HuH-7.5 (cell line): ENCODE measurements around the gene ARHGEF10L.
"Not testable (repeated sequence)": the region's sequence is repeated elsewhere in the genome, so short reads cannot be mapped to it uniquely, and the experiment has no call there.

Experiments
- DNase-seq: peaks from one replicate; pipeline ENCODE4 v3.0.0; 2011; ENCODE audit warnings: low spot score

ARHGEF10L gene

DNA sequence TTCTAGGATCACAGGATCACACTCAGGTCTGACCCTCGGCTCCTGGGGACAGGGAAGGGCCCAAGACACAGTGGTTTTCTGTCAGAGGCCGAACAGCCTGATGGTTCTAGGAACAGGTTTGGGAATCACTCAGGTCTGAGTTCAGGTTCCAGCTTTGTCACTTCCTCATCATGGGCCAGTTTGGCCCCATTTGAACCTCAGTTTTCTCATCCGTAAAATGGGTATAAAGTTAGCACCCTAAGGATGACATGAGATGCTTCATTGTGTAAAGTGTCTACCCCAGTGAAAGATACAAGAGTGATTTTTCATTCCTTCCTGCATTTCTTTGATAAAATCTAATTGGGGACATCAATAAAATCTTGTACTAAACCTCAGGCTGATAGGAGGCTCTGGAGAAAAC, 204.4 kb downstream of the ARHGEF10L start:
- no peak for DNase-seq

DNA sequence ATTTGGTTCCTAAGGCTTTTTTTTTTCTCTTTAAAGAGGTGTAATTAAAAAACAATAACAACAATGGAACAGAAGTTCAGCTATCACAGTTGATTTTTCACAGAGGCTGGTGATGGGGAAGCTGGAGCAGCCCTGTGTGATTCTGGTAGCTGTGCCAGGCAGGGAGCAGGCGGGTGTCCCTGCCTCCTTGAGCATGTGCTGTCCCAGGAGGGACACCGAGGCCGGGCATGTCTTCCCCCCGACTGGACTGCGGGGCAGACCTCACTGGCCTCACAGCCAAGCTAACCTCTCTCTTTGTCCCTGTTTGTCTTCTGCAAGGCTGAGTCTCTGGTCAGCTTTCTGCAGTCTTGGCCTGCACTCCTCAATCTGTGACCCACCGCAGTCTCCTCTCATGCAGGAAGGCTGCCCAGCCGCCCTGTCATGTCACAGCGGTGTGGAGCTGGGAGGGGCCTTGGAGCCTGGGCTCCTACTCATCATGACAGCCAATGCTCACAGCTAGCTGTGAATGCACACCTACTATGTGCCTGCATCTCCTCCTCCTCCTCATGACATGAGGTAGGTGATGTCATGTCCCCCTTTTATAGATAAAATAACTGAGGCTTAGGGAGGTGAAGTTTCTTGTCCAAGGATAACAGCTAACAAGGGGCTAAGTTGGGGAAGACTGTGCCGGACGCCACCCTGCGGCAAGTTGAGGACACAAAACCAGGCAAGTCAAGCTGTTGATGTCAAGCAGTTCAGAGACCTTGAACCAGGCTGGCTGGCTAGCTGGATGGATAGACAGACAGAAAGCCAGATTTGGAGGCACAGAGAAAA, 205.4 kb downstream of the ARHGEF10L start:
- no peak for DNase-seq

DNA sequence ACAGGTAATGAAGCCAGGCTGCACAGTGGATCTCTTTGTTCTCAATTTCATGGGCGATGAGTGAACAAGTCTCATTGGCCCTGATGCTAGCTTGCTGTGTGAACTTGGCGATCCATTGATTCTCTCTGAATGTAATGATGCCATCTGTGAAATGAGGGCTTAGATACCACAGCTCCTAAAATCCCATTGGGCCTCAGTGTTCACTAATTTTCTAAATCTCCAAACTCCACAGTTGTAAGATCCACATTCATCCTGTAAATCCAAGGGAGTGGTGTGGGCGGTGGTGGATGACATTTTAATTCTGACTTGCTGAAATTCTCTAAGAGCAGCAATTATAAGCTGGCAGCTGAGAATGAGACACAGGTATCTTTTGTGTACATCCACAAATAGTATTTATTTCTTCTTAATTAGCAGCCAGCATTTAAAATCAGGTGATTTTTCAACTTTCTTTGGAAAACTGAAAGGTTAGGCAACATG, 206.0 kb downstream of the ARHGEF10L start:
- no peak for DNase-seq

DNA sequence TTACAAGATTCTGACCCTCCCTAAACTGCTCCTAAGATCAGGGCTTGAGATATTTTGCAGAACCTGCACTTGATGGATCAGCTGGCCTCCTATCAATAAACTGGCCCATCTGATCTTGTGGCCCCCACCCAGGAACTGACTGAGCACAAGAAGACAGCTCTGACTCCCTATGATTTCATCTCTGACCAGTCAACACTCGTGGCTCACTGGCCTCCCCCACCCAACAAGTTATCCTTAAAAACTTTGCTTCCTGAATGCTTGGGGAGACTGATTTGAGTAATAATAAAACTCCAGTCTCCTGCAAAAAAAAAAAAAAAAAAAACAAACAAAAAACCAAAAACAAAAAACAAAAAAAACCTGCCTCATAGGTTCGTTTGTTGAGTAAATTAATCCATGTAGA, 206.8 kb downstream of the ARHGEF10L start:
- DNase-seq = not testable (repeated sequence)

DNA sequence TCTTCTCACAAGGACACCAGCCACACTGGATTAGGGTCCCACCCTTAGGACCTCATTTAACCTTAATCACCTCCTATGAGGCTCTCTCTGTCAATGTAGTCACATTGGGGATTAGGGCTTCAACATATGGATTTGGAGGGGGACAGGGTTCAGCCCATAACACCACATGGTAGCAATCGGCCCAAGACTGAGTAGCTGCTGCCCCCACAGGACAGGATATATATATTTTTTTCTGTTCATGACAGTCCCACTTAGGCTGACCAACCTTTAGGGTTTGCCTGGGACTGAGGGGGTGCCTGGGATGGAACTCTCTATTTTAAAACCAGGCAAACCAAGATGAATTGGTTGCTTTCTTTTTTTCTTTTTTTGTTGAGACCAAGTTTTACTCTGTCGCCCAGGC, 207.4 kb downstream of the ARHGEF10L start:
- no peak for DNase-seq
